ENCODE measurements around the gene OR7C2.

GRCh38 chr19:14961956-14962685 is 20.8 kb downstream of the OR7C2 start:
- TF ChIP-seq CTCF (IDR thresholded peaks at IDR 0.05) (no peak), POLR2A (IDR thresholded peaks at IDR 0.05) (no peak)
